IPS-NIHi11 (cell line): ENCODE data around the gene MRPL38.
"Not testable (repeated sequence)": the region's sequence is repeated elsewhere in the genome, so short reads cannot be mapped to it uniquely, and the experiment has no call there.

ENCODE experiments used
- DNase-seq: peaks from one replicate; pipeline ENCODE4 v3.0.0; 2012; ENCODE audit warnings: mixed read lengths, low spot score

Gene MRPL38

DNA sequence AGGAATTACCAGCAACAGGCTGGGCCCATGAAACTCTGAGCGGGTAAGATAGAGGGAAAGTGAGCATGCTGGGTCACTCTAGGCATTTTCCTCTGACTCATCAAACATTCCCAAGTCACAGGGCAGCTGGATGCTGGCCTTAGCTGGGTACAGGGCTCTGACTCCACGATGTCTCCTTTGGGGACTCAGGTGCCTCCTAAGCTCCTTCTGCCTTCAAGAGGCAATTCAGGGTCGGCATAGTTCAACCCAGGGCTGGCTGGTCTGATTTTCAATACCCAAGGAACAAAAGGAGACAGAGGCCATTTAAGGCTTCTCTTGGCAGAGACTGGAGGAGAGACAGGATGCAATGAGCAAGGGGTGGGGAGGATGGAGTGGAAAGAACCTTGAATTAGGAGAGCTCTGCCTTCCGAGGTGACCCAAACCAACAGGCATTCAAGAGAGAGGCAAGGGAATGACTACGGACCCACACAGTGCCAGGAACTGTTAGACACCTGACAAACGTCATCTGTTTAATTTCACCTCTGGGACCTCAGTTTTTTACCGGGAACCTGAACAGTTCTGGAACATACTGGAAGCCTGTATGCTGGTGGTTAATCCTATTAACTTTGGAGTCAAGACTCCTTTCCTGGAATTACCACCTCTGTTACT, 50.5 kb downstream of the MRPL38 start:
- no peak for DNase-seq

DNA sequence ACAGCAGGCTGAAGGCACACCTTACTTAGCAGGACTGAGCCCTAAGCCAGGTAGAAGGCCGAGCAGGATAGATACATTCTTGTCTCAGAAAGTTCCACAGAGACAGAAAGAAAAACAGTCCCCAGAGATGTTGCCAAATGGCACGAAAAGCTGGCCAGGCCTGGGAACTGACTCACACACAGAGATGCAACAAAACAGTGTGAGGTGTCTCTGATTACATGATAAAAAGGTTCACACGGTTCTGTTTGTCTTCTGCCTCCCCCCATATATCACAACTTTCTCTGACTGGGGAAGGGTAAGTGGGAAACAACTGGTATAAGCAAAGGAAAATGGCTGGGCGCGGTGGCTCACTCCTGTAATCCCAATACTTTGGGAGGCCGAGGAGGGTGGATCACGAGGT, 51.3 kb downstream of the MRPL38 start:
- DNase-seq, result no peak

DNA sequence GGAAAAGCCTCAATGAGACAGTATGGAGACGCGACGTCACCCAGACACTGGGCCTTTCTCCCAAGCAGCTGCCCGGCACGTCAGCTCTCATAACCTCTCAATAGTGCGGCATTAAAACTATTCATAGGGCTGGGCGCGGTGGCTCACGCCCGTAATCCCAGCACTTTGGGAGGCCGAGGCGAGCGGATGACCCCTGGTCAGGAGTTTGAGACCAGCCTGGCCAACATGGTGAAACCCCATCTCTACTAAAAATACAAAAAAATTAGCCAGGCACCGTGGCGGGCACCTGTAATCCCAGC, 53.0 kb downstream of the MRPL38 start:
- not testable (repeated sequence) for DNase-seq

DNA sequence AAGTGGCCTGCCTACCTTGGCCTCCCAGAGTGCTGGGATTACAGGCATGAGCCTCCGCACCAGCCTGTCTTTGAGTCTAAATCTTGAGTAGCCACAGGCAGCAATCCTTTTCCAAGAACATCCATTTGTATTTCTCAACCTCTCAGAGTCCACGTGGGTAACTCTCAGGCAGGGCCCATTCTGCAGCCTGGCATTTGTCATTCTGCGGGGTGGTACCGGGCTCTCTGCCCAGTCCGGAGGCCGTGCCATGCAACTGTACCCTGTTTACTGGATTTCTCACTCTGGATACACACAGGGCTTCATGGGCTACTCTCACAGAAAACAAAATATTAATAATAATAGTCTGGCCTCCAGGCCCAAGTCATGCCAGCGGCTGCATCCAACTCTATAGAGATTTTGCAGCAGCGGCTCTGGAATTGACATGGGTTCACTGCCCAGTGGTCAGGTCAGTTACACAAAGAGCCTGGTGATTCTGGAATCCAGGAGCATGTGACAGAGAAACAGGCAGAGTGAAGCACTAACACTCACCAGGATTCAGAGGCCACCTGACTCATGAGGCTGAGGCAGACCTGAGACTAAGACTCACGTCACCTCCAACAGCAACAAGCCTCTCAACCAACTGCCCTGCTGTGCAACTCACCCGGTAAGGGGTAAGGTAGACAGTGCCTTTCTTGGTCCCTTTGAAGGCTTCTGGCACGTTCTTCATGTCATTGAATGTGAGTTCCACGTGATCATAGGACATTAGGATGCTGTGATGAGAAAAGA, 53.6 kb downstream of the MRPL38 start:
- no peak for DNase-seq

DNA sequence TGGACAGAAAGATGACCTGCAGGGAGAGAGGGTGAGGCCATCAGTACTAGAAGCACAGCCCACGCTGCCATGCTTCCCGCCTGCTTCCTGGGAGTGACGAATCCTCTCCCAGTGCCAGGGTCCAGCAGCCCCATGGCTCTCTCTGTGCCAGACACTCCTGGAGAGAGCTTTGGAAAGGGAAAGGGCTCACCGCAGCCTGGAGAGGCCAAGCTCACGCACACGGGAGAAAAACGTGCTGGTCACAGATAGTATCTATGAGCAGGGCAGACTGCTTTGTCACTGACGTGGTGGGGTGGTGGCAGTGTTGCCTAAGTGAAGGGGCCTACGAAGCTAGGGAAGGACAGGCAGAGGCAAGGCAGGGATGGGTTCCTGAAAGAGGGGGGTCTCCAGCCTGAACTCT, 55.0 kb downstream of the MRPL38 start:
- DNase-seq, result no peak

DNA sequence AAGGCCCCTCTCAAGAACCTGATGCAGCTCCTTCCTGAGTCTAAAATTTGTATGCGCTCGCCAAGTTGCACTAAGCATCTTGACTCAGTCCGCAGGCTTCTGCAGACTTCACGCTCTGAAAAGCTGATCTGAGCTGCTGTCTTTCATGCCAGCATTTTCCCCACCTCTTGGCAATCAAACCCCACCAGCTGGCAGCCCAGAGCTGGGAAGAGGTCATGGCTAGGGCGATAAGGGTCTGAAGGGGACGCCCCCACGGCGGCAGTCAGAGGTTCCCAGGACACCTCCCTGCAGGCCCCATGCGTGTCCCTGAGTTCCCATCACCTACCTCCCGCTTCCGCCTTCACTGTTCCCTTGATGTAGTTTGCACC, 55.4 kb downstream of the MRPL38 start:
- DNase-seq, result no peak
